Measurements from ENCODE around the gene SFT2D1.

SFT2D1 gene

DNA sequence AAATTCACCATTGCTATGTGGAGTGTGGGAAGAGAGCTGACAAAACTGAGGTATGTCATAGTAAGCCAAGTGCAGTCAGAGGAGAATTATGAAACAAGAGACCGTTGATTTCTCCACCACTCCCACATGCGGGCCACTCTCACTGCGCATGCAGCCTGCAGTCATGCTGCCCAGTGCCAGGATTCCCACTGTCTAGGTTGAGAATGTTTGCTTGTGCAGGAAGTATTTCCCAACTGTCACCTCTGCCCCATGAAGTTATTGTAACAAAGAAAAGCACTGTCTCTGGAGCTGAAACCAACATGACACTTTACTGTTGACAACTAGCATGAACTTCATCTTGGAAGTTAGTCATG, 18.7 kb upstream of the SFT2D1 start:
- H3K36me3 ChIP-seq (ENCODE audit: insufficient read depth, insufficient read length, low read length): peaks cover 8% of the 10 kb centered on the region
- H3K27me3 ChIP-seq (ENCODE audit: insufficient read depth, insufficient read length): no peaks in the 10 kb centered on the region
- TF ChIP-seq YY1 (IDR thresholded peaks at IDR 0.05; ENCODE audit: insufficient read depth, insufficient read length) (no peak), ZNF274 (IDR thresholded peaks at IDR 0.05; ENCODE audit: low read depth, low read length) (no peak), SUZ12 (IDR thresholded peaks at IDR 0.05; ENCODE audit: extremely low read depth, insufficient read depth, insufficient read length) (no peak)
- no peaks in the 10 kb centered on the region for H3K9me3 ChIP-seq (ENCODE audit: insufficient read depth, low read length)
- no peak overlapping the region for H3K4me3 ChIP-seq (ENCODE audit: insufficient read length, low read depth)
- no peak for DNase-seq (ENCODE audit: low read depth, low spot score)
- H3K4me1 ChIP-seq (ENCODE audit: insufficient read depth, insufficient read length): peaks cover 4% of the 10 kb centered on the region
- H3K9ac ChIP-seq (ENCODE audit: insufficient read length, low read depth): no peak overlapping the region

DNA sequence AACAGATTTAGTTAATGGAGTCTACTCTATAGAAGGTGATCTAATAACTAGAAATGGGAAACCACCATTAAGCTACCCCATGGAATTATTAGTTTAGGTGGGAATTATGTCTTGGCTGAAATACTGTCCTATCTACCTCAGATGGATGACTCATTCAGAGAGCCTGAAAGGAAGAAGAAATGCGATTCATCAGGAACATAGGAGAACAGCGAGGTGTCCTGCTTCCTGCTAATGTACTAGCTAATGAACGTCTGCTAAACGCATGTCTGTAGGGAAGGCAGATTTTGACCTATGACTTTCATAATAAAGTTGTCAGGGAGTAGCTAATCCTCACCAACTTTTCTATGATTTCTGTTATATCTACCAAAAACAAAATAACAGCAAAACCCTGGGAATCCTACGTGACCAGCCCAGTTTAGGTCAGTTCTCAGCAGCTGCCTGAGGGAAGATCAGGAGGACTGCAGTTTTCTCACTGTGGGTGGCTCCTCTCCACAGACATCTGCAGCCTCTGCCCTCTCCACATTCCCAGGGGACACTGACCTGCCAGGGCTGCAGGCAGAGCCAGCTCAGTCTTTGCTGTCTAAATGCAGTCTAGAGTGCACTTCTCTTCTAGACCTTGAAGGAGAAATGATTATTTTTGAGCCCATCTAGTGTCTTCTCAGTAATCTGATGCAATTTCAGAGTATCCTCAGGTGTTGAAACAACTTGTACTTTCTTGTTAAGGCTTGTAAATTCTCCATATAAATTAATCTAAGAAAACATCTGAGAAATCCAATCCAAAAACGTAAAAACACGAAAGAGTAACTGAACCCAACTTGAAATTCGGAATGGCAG, 18.1 kb upstream of the SFT2D1 start:
- H3K27me3 ChIP-seq (ENCODE audit: insufficient read depth, insufficient read length): no peaks in the 10 kb centered on the region
- H3K4me1 ChIP-seq (ENCODE audit: insufficient read depth, insufficient read length): peaks cover 4% of the 10 kb centered on the region
- no peaks in the 10 kb centered on the region for H3K9me3 ChIP-seq (ENCODE audit: insufficient read depth, low read length)
- TF ChIP-seq YY1 (IDR thresholded peaks at IDR 0.05; ENCODE audit: insufficient read depth, insufficient read length) (no peak), SUZ12 (IDR thresholded peaks at IDR 0.05; ENCODE audit: extremely low read depth, insufficient read depth, insufficient read length) (no peak), ZNF274 (IDR thresholded peaks at IDR 0.05; ENCODE audit: low read depth, low read length) (no peak)
- no peak overlapping the region for H3K4me3 ChIP-seq (ENCODE audit: insufficient read length, low read depth)
- no peak overlapping the region for H3K9ac ChIP-seq (ENCODE audit: insufficient read length, low read depth)
- no peak for DNase-seq (ENCODE audit: low read depth, low spot score)
- peaks cover 8% of the 10 kb centered on the region for H3K36me3 ChIP-seq (ENCODE audit: insufficient read depth, insufficient read length, low read length)

DNA sequence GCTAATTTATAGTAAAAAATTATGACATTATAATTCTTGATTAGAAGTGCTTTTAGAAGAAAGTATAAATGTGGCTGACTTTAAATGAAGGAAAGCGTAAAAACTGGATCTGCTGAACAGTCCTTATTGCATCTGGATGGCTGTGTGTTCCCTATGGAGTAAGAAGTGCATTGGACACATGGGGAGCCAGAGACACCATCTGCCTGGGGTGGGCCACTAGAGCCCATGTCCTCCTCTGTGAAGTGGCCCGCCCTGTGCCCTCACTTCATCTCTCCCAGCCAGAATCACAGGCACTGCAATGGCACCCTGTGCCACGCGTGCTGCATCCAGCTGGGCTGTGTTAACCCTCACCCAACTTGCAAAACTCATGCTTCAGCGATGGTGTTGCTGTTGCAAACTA, 13.2 kb upstream of the SFT2D1 start:
- no peak overlapping the region for H3K9ac ChIP-seq (ENCODE audit: insufficient read length, low read depth)
- TF ChIP-seq YY1 (IDR thresholded peaks at IDR 0.05; ENCODE audit: insufficient read depth, insufficient read length): no peak
- TF ChIP-seq SUZ12 (IDR thresholded peaks at IDR 0.05; ENCODE audit: extremely low read depth, insufficient read depth, insufficient read length): no peak
- TF ChIP-seq ZNF274 (IDR thresholded peaks at IDR 0.05; ENCODE audit: low read depth, low read length): no peak
- H3K27me3 ChIP-seq (ENCODE audit: insufficient read depth, insufficient read length): no peaks in the 10 kb centered on the region
- no peak overlapping the region for H3K4me3 ChIP-seq (ENCODE audit: insufficient read length, low read depth)
- H3K4me1 ChIP-seq (ENCODE audit: insufficient read depth, insufficient read length): no peaks in the 10 kb centered on the region
- no peaks in the 10 kb centered on the region for H3K9me3 ChIP-seq (ENCODE audit: insufficient read depth, low read length)
- no peak for DNase-seq (ENCODE audit: low read depth, low spot score)
- H3K36me3 ChIP-seq (ENCODE audit: insufficient read depth, insufficient read length, low read length): no peaks in the 10 kb centered on the region

DNA sequence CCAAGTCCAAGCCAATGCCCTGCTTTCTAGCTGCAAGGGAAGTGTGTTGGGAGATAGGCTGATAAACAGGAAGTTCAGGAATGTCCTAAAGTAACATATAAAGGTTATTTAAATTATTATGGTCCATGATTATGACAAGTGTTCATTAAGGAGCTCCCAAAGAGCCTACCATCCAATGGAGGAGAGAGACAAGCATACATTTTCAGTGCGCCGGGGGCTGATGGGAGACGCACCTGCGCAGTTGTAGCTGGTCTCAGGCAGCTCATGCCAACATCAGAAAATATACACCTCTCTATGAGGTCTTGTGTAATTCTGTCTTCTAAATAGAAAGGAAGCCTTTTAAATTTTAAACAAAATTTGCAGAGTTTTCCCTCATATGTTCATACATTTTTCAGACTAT, 12.6 kb upstream of the SFT2D1 start:
- TF ChIP-seq SUZ12 (IDR thresholded peaks at IDR 0.05; ENCODE audit: extremely low read depth, insufficient read depth, insufficient read length) (no peak), ZNF274 (IDR thresholded peaks at IDR 0.05; ENCODE audit: low read depth, low read length) (no peak), YY1 (IDR thresholded peaks at IDR 0.05; ENCODE audit: insufficient read depth, insufficient read length) (no peak)

DNA sequence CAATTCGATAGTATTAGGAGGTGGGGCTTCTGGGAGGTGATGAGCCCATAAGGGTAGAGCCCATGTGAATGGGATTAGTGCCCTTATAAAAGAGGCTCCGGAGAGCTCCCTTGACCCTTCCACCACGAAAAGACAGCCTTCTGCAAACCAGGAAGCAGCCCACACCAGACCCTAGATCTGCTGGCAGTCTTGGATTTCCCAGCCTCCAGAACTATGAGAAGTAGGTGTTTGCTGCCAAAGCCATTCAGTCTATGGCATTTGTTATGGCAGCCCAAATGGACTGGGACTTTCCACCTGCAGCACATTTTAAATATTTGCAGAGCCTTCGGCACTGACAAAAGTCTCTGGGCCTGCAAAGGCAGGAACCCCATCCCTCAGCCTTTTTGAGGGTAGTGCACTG, 11.8 kb upstream of the SFT2D1 start:
- no peak overlapping the region for H3K9ac ChIP-seq (ENCODE audit: insufficient read length, low read depth)
- no peaks in the 10 kb centered on the region for H3K4me1 ChIP-seq (ENCODE audit: insufficient read depth, insufficient read length)
- TF ChIP-seq SUZ12 (IDR thresholded peaks at IDR 0.05; ENCODE audit: extremely low read depth, insufficient read depth, insufficient read length) (no peak), YY1 (IDR thresholded peaks at IDR 0.05; ENCODE audit: insufficient read depth, insufficient read length) (no peak), ZNF274 (IDR thresholded peaks at IDR 0.05; ENCODE audit: low read depth, low read length) (no peak)
- no peaks in the 10 kb centered on the region for H3K36me3 ChIP-seq (ENCODE audit: insufficient read depth, insufficient read length, low read length)
- no peak for DNase-seq (ENCODE audit: low read depth, low spot score)
- no peak overlapping the region for H3K4me3 ChIP-seq (ENCODE audit: insufficient read length, low read depth)
- H3K9me3 ChIP-seq (ENCODE audit: insufficient read depth, low read length): no peaks in the 10 kb centered on the region
- no peaks in the 10 kb centered on the region for H3K27me3 ChIP-seq (ENCODE audit: insufficient read depth, insufficient read length)

More for the DNA sequence above, 12.6 kb upstream of the SFT2D1 start:
- Histone ChIP-seq H3K27me3 (ENCODE audit: insufficient read depth, insufficient read length) (no peaks in the 10 kb centered on the region), H3K4me1 (ENCODE audit: insufficient read depth, insufficient read length) (no peaks in the 10 kb centered on the region), H3K4me3 (ENCODE audit: insufficient read length, low read depth) (no peak overlapping the region), H3K9me3 (ENCODE audit: insufficient read depth, low read length) (no peaks in the 10 kb centered on the region), H3K36me3 (ENCODE audit: insufficient read depth, insufficient read length, low read length) (no peaks in the 10 kb centered on the region), H3K9ac (ENCODE audit: insufficient read length, low read depth) (no peak overlapping the region)
- no peak for DNase-seq (ENCODE audit: low read depth, low spot score)

DNA sequence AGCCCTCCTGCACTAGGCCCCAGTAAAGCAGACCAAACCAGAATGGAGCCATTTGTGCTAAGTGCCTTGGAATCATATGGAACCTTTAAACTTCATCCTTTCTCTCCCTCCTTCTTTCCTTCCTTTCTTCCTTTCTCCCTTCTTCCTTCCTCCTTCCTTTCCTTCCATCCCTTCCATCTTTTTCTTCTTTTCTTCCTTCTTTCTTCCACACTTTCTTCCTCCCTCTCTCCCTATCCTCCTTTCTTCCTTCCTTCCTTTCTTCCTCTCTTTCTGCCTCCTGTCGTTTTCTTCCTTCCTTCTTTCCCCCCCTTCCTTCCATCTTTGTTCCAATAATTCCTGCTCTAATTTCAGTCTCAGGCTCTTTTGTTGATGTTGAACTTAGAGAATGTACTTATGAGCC, 11.2 kb upstream of the SFT2D1 start:
- Histone ChIP-seq H3K9me3 (ENCODE audit: insufficient read depth, low read length) (no peaks in the 10 kb centered on the region), H3K4me1 (ENCODE audit: insufficient read depth, insufficient read length) (no peaks in the 10 kb centered on the region), H3K4me3 (ENCODE audit: insufficient read length, low read depth) (no peak overlapping the region), H3K9ac (ENCODE audit: insufficient read length, low read depth) (no peak overlapping the region), H3K27me3 (ENCODE audit: insufficient read depth, insufficient read length) (no peaks in the 10 kb centered on the region), H3K36me3 (ENCODE audit: insufficient read depth, insufficient read length, low read length) (no peaks in the 10 kb centered on the region)
- TF ChIP-seq YY1 (IDR thresholded peaks at IDR 0.05; ENCODE audit: insufficient read depth, insufficient read length) (no peak), SUZ12 (IDR thresholded peaks at IDR 0.05; ENCODE audit: extremely low read depth, insufficient read depth, insufficient read length) (no peak), ZNF274 (IDR thresholded peaks at IDR 0.05; ENCODE audit: low read depth, low read length) (no peak)
- no peak for DNase-seq (ENCODE audit: low read depth, low spot score)

DNA sequence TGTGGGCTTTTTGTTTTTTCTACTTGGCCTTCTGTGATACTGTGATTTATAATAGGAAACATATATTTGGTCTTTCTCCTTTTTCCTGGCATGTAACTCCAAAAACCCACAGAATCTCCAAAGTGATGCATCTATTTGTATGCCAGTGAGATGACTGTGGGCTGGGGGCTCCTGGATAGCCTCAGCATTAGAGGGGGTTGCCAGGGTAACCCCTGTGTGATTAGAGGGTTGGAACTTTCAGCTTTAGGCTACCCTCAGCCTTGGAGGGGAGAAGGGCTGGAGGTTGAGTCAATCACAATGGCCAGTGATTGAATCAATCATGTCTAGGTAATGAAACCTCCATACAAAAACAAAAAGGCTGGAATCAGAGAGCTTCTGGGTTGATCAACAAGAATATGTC, 10.6 kb upstream of the SFT2D1 start:
- H3K9ac ChIP-seq (ENCODE audit: insufficient read length, low read depth): no peak overlapping the region
- no peak for DNase-seq (ENCODE audit: low read depth, low spot score)
- TF ChIP-seq SUZ12 (IDR thresholded peaks at IDR 0.05; ENCODE audit: extremely low read depth, insufficient read depth, insufficient read length) (no peak), YY1 (IDR thresholded peaks at IDR 0.05; ENCODE audit: insufficient read depth, insufficient read length) (no peak), ZNF274 (IDR thresholded peaks at IDR 0.05; ENCODE audit: low read depth, low read length) (no peak)
- no peaks in the 10 kb centered on the region for H3K9me3 ChIP-seq (ENCODE audit: insufficient read depth, low read length)
- no peaks in the 10 kb centered on the region for H3K4me1 ChIP-seq (ENCODE audit: insufficient read depth, insufficient read length)
- no peak overlapping the region for H3K4me3 ChIP-seq (ENCODE audit: insufficient read length, low read depth)
- H3K27me3 ChIP-seq (ENCODE audit: insufficient read depth, insufficient read length): no peaks in the 10 kb centered on the region
- no peaks in the 10 kb centered on the region for H3K36me3 ChIP-seq (ENCODE audit: insufficient read depth, insufficient read length, low read length)
